Measurements from ENCODE around the gene MEFV.
"Not testable (repeated sequence)": the region's sequence is repeated elsewhere in the genome, so short reads cannot be mapped to it uniquely, and the experiment has no call there.

The MEFV gene

GRCh38 chr16:3256146-3256865 lies at the start of gene MEFV:
MEFV (minus strand) TSS chr16:3256633; CDS start chr16:3256587, 46 bp downstream.
- no peak for DNase-seq

DNA sequence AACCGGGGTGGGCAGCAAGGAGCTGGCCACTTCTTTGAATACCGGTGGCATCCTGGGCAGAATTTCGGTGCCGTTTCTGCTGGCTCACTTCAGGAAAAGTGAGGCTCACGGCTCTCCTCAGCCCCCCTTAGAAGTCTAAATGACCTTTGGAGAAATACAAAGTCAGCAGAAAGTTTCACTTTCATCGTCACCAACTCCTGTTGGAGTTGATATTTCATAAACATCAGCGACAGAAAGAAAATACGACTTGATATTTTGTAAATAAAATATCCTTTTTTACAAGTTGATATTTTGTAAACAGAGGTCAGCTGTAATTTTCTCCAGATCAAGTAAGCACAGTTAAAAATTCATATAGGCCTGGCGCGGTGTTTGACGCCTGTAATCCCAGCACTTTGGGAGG lies 49.6 kb upstream of the MEFV start:
- no peak for DNase-seq

GRCh38 chr16:3305109-3306068 lies 49.0 kb upstream of the MEFV start, which contains the start of the genes TIGD7 and ZNF75A:
TIGD7 (minus strand) TSS chr16:3305430; CDS start chr16:3300614, 4,816 bp downstream.
ZNF75A (plus strand) TSS chr16:3305497; CDS start chr16:3308429, 2,932 bp downstream.
- peak; percentile 74 to 82 for DNase-seq

DNA sequence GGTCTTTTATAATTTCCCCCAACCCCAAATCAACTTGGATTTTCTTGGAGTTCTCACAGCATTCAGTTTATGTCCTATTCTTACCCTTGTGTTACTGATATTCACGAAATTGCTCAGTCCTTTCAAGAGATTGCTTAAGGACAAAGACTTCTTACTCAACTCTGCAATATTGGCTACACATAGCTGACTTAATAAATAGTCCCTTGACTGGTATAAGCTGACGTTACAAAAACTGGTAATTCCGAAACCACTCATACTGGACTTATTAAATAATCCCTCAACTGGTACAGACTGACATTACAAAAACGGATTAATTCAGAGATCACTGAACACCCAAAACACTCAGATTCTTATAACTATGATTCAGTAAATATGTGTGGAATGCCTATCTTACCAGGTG lies 47.9 kb upstream of the MEFV start:
- DNase-seq: no peak

DNA sequence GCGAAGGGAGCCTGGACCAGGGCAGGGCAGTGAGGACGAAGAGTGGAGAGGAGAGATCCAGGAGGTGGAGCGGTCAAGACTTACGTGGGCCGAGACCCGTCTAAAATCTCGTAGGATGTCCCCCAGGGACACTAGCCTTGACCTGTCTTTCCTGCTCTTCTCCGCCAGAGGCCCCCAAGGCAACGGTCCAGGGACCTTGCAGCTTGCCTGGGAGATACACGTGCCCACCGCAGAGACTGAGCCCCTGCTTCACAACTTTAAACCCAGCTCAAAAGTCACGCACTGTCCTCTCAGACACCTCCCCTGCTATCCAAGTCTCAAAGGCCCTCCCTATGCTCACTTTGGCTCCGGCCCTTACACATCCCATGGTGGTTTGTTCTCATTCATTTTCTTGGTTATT lies 39.4 kb upstream of the MEFV start:
- no peak for DNase-seq

DNA sequence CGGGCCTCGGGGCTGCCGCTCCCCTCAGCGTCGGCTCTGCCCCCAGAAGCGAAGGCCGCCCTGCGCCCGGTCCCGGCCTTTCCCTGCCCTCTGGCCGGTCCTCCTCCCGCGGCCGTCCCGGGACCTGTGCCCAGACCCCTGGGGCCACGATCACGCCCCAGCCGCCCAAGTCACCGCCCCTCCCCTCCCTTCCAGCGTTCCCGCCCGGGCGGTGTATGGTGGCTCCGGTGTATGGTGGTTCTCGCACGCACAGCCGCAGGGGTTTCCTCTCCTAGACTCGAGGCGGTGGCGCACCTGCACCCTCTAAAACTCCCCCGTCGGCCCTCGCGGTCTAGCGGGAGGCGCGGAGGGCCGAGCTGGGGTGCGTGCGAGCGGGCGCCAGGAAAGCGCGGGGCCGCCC lies 38.8 kb upstream of the MEFV start:
- no peak for DNase-seq

GRCh38 chr16:3292604-3293003 lies 36.2 kb upstream of the MEFV start:
- no peak for DNase-seq

DNA sequence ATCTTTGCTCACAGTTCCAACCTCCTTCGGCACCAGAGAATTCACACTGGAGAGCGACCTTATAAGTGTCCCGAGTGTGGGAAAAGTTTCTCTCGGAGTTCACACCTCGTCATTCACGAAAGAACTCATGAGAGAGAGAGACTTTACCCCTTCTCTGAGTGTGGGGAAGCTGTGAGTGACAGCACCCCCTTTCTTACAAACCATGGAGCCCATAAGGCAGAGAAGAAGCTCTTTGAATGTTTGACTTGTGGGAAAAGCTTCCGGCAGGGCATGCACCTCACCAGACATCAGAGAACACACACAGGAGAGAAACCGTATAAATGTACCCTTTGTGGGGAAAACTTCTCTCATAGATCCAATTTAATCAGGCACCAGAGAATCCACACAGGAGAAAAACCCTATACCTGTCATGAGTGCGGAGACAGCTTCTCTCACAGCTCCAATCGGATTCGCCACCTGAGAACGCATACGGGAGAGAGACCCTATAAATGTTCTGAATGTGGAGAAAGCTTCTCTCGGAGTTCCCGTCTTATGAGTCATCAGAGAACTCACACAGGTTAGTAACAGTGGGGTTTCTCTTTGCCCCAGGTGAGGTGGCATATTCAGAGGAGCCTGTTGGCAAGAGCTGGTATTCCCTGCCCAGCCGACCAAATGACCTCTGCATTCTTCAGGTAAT lies 33.7 kb upstream of the MEFV start:
- no peak for DNase-seq

DNA sequence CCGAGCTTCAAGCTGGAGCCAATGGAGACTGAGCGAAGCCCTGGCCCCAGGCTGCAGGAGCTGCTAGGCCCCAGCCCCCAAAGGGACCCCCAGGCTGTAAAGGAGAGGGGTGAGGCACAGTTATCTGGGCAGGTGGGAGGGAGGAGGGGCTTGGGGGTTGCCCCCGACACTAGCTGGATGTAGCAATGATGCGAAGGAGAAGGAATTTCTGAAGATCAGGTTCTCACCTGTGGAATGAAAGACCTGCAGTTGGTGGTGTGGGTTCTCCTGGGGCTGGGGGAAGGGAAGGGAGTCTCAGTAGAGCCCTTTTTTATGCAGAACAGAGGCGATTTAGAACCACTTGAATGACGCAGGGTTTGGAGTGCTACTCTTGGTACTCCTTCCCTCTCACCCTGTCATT lies 28.7 kb upstream of the MEFV start:
- DNase-seq: no peak

DNA sequence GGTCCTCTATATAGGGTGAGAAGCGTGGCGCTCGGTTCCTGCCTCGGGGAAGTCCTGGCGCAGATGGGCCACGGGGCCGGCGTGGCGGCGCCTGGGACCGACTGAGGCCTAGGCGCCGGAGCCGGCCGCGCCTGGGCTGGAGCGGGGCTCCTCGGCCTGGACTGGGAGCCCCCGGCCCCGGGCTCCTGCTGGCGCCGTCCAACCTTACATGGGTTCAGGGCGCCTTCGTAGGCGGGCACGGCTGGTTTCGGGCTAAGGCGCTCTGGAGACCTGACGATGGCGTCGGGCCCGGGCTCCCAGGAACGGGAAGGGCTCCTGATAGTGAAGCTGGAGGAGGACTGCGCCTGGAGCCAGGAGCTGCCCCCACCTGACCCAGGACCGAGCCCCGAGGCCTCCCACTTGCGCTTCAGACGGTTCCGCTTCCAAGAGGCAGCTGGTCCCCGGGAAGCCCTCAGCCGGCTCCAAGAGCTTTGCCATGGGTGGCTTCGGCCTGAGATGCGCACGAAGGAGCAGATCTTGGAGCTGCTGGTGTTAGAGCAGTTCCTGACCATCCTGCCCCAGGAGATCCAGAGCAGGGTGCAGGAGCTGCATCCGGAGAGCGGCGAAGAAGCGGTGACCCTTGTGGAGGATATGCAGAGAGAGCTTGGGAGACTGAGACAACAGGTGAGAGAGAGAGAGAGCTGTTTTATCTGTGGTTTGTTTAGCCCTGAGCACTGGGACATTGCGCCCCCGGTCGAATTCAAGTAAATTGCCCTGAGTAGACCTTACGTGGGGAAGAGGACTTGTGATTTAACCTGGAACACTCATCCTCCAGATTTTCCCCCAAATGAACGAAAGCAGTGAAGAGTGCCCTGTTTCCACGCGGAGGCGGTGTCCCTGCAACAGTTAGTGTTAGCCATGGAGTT lies 27.4 kb upstream of the MEFV start:
- no peak for DNase-seq

GRCh38 chr16:3282730-3283542 lies 26.5 kb upstream of the MEFV start, which contains the start of gene ZNF263:
ZNF263 (plus strand) TSS chr16:3283491; CDS start chr16:3283819, 328 bp downstream.
- DNase-seq: peak; percentile 89 to 95

DNA sequence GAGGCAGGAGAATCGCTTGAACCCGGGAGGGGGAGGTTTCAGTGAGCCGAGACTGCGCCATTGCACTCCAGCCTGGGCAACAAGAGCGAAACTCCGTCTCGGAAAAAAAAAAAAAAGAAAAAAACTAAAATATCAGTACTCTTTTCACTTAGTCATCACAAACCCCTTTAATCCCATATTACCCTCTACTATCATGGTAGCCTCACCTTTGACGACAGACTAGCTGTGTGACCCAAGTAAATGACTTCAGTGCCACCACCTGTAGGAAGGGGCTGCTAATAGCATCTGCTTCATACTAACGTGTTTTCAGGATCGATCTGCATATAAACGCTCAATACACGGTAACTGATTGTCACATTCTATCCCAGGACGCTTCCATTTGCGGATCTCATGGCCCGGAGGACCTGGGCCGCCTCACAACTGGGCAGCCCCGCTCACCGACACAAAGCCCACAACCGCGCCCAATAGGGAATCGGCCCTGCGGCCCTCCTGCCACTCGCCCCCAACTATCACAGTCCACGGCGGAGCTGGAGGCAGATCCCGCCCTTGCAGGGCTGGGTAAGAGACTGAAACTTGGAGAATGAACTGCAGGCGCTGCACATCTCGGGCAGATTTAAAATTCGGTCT lies 25.8 kb upstream of the MEFV start:
- no peak for DNase-seq

DNA sequence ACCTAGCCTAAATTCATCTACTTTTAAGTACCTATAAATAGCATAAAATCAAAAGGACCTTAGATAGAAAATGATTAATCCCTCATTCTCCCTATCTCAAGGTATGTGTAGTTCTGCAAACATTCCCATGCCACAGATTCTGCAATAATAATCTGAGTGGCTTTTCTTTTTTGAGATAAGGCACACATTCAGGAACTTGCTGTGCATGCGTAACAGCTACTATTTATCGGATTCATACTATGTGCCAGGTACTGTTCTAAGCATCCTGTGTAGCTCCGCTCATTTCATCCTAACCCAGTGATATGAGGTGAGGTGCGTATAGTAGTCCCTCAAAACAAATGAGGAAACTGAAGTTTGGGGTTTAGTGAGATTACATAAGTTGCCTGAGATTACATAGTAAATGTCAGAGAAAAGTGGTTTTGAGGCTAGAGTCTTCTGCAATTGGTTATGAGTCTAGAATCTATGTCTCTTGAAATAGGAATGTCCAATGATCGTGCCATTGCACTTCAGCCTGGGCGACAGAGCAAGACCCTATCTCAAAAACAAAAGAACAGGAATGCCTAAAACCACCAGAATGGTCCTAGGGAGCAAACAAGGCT lies 24.9 kb upstream of the MEFV start:
- no peak for DNase-seq

GRCh38 chr16:3276679-3277078 lies 20.2 kb upstream of the MEFV start:
- no peak for DNase-seq

DNA sequence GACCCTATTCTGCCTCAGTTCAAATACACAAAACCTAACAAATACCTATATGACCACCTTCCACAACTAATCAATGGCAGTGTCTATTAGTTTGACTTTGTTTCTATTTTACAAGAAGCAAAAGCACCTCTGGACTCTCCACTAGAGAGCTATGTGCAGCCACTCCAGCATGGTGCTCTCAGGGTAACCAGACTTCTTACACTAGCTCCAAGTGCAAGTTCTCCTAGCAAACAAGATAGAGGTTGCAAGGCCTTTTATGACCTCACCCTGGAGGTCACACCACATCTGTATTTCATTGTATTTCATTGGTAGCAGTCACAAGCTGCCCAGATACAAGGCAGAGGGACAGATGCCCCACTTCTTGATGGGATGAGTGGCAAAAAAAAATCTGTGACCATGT lies 18.5 kb upstream of the MEFV start:
- DNase-seq: no peak

DNA sequence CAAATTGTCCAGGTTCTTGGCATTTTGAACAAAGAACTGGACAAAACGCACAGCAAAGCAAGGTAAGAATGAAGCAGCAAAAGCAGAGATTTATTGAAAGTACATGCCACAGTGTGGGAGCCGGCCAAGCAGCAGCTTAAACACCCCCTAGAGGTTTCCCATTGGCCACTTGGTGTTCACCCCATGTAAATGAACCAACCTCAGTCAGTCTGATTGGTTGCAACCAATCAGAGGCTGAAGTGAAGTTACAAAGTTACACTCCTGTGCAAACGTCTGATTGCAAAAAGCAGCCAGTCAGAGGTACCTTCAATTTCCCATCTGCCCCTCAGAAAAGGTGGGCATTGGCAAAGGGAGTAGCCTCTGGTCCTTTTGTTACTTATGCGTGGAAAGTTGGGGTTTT lies 18.1 kb upstream of the MEFV start:
- DNase-seq: no peak

- not testable (repeated sequence) for DNase-seq
Observed at GRCh38 chr16:3271281-3271680, 14.8 kb upstream of the MEFV start.

- not testable (repeated sequence) for DNase-seq
Observed at GRCh38 chr16:3270718-3271117, 14.3 kb upstream of the MEFV start.

DNA sequence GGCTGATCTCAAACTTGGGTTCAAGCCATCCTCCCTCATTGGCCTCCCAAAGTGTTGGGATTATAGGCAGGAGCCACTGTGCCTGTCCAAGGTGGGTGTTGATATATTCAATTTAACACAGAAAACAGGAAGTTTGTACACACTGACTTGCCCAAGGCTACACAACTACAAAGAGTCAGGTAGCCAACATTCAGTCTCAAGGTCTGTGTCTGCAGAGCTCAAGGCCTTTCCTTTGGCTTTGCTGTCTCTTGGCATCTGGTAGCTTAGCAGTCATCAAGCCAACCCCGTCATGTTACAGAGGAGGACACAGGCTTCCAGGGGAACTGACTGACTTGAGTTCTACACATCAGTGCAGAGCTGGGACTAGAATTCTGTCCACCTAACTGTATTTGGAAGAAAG lies 11.9 kb upstream of the MEFV start:
- no peak for DNase-seq

DNA sequence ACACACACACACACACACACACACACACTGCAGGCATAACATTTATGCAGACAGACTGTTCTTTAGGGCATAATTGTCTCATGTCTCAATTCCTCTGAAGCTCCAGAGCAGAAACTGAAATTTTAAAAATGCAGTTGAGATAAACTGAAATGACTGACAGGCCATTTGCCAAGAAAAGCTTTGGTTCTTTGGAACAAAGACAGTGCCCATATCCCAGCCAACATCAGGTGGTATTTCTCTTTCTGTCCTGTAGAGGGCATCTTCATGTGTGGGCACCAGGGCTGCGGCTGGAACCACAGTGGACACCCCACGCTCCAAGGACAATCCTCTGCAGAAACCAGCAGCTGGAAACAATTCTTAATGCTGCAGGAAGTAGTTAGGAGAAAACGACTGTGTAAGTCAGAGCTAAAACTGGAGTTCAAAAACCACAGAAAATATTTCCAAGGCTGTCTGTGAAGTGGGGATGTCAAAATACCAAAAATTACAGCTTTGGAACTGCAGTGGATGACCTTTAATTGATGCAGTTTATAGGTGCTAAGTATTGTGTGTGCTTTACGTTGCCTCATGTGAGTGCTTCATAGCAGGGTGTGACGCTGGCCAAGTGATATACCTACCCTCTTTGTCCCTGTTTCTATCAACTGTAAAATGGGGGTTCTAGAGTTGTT lies 10.6 kb upstream of the MEFV start:
- DNase-seq: no peak

All from stimulated activated CD4-positive, alpha-beta T cell treated with anti-CD3 and anti-CD28 coated beads, Interleukin-4, amount 100 ng/mL, for 4 hours (primary cell).